HepG2 (cell line): ENCODE data around the gene AMN.

Experiments
- AKAP8 ChIP-seq: sonication (generic); formaldehyde crosslinking; IDR thresholded peaks from 2 replicates; pipeline ENCODE4 v1.5.1; 2020; ENCODE audit warnings: mild to moderate bottlenecking, missing genetic modification reagents
- EZH2 ChIP-seq: conservative IDR thresholded peaks from 2 replicates; pipeline ENCODE4 v1.6.1; 2012; ENCODE audit warnings: mild to moderate bottlenecking, low read depth, low read length, moderate library complexity
- NBN ChIP-seq: fragments of 450-650 bp; conservative IDR thresholded peaks from 2 replicates; pipeline ENCODE4 v1.6.1; 2017
- POLR2AphosphoS2 ChIP-seq: IDR thresholded peaks from 2 replicates; pipeline ENCODE4 v1.6.1; 2011; ENCODE audit warnings: low read depth, low read length, improper control_type of control experiment
- SMC3 ChIP-seq: IDR thresholded peaks from 2 replicates; pipeline ENCODE4 v1.6.1; 2011; ENCODE audit warnings: low read length, improper control_type of control experiment
- SUZ12 ChIP-seq: fragments of 150-350 bp; IDR thresholded peaks from 2 replicates; pipeline ENCODE4 v1.6.1; 2014; ENCODE audit warnings: low read depth, low read length
- ZNF605 ChIP-seq: sonication (generic); formaldehyde crosslinking; IDR thresholded peaks from 2 replicates; pipeline ENCODE4 v1.8.0; 2022; ENCODE audit warnings: mild to moderate bottlenecking, missing genetic modification reagents
- ZNF788 ChIP-seq: sonication (generic); formaldehyde crosslinking; IDR thresholded peaks from 2 replicates; pipeline ENCODE4 v1.5.0; 2020; ENCODE audit warnings: mild to moderate bottlenecking, missing genetic modification reagents, borderline replicate concordance
- TF ChIP-seq, protein P1 (sequence below): sonication (generic); formaldehyde crosslinking; IDR thresholded peaks from 2 replicates; pipeline ENCODE4 v1.9.0; 2021; ENCODE audit warnings: missing genetic modification reagents, borderline replicate concordance
- TF ChIP-seq, protein P2 (sequence below): sonication (generic); formaldehyde crosslinking; IDR thresholded peaks from 2 replicates; pipeline ENCODE4 v1.5.0; 2020; ENCODE audit warnings: mild to moderate bottlenecking, missing genetic modification reagents, moderate library complexity
- TF ChIP-seq, protein P3 (sequence below): sonication (generic); formaldehyde crosslinking; IDR thresholded peaks from one replicate; pipeline ENCODE4 v1.5.1; 2020; ENCODE audit warnings: mild to moderate bottlenecking, missing genetic modification reagents; ENCODE audit errors: not compliant biosample characterization
- TF ChIP-seq, protein P4 (sequence below): sonication (generic); formaldehyde crosslinking; conservative IDR thresholded peaks from 2 replicates; pipeline ENCODE4 v1.5.0; 2020; ENCODE audit warnings: missing genetic modification reagents

DNA sequence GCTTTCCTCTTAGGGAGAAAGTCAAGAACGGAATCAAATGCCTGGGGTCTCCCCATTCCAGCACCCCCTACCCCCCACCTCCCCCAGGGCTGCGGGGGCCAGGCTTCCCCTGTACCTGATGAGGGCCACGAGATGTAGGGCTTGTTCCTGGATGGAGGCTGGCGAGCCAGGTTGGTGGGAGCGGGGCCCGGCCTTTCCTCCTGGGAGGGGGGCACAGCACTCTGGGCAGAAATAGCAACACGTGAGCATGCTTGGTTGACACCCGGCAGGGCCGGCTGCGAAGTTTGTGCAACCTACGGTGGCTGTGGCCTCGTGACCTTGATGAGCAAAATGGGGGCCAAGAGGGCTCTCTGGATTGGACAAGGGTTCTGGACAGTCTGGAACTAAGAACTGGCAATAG is 15.7 kb downstream of the AMN start:
- no peak for TF ChIP-seq SUZ12
- no peak for TF ChIP-seq NBN
- no peak for TF ChIP-seq EZH2
- TF ChIP-seq AKAP8 (CRISPR knock-in tag) = no peak
- no peak for TF ChIP-seq POLR2AphosphoS2
- TF ChIP-seq, protein P1, sequence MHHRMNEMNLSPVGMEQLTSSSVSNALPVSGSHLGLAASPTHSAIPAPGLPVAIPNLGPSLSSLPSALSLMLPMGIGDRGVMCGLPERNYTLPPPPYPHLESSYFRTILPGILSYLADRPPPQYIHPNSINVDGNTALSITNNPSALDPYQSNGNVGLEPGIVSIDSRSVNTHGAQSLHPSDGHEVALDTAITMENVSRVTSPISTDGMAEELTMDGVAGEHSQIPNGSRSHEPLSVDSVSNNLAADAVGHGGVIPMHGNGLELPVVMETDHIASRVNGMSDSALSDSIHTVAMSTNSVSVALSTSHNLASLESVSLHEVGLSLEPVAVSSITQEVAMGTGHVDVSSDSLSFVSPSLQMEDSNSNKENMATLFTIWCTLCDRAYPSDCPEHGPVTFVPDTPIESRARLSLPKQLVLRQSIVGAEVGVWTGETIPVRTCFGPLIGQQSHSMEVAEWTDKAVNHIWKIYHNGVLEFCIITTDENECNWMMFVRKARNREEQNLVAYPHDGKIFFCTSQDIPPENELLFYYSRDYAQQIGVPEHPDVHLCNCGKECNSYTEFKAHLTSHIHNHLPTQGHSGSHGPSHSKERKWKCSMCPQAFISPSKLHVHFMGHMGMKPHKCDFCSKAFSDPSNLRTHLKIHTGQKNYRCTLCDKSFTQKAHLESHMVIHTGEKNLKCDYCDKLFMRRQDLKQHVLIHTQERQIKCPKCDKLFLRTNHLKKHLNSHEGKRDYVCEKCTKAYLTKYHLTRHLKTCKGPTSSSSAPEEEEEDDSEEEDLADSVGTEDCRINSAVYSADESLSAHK (CRISPR knock-in tag) = no peak
- TF ChIP-seq, protein P2, sequence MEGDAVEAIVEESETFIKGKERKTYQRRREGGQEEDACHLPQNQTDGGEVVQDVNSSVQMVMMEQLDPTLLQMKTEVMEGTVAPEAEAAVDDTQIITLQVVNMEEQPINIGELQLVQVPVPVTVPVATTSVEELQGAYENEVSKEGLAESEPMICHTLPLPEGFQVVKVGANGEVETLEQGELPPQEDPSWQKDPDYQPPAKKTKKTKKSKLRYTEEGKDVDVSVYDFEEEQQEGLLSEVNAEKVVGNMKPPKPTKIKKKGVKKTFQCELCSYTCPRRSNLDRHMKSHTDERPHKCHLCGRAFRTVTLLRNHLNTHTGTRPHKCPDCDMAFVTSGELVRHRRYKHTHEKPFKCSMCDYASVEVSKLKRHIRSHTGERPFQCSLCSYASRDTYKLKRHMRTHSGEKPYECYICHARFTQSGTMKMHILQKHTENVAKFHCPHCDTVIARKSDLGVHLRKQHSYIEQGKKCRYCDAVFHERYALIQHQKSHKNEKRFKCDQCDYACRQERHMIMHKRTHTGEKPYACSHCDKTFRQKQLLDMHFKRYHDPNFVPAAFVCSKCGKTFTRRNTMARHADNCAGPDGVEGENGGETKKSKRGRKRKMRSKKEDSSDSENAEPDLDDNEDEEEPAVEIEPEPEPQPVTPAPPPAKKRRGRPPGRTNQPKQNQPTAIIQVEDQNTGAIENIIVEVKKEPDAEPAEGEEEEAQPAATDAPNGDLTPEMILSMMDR (CRISPR knock-in tag) = no peak
- TF ChIP-seq ZNF788 (CRISPR knock-in tag) = no peak
- no peak for TF ChIP-seq ZNF605 (CRISPR knock-in tag)
- no peak for TF ChIP-seq SMC3
- TF ChIP-seq, protein P3, sequence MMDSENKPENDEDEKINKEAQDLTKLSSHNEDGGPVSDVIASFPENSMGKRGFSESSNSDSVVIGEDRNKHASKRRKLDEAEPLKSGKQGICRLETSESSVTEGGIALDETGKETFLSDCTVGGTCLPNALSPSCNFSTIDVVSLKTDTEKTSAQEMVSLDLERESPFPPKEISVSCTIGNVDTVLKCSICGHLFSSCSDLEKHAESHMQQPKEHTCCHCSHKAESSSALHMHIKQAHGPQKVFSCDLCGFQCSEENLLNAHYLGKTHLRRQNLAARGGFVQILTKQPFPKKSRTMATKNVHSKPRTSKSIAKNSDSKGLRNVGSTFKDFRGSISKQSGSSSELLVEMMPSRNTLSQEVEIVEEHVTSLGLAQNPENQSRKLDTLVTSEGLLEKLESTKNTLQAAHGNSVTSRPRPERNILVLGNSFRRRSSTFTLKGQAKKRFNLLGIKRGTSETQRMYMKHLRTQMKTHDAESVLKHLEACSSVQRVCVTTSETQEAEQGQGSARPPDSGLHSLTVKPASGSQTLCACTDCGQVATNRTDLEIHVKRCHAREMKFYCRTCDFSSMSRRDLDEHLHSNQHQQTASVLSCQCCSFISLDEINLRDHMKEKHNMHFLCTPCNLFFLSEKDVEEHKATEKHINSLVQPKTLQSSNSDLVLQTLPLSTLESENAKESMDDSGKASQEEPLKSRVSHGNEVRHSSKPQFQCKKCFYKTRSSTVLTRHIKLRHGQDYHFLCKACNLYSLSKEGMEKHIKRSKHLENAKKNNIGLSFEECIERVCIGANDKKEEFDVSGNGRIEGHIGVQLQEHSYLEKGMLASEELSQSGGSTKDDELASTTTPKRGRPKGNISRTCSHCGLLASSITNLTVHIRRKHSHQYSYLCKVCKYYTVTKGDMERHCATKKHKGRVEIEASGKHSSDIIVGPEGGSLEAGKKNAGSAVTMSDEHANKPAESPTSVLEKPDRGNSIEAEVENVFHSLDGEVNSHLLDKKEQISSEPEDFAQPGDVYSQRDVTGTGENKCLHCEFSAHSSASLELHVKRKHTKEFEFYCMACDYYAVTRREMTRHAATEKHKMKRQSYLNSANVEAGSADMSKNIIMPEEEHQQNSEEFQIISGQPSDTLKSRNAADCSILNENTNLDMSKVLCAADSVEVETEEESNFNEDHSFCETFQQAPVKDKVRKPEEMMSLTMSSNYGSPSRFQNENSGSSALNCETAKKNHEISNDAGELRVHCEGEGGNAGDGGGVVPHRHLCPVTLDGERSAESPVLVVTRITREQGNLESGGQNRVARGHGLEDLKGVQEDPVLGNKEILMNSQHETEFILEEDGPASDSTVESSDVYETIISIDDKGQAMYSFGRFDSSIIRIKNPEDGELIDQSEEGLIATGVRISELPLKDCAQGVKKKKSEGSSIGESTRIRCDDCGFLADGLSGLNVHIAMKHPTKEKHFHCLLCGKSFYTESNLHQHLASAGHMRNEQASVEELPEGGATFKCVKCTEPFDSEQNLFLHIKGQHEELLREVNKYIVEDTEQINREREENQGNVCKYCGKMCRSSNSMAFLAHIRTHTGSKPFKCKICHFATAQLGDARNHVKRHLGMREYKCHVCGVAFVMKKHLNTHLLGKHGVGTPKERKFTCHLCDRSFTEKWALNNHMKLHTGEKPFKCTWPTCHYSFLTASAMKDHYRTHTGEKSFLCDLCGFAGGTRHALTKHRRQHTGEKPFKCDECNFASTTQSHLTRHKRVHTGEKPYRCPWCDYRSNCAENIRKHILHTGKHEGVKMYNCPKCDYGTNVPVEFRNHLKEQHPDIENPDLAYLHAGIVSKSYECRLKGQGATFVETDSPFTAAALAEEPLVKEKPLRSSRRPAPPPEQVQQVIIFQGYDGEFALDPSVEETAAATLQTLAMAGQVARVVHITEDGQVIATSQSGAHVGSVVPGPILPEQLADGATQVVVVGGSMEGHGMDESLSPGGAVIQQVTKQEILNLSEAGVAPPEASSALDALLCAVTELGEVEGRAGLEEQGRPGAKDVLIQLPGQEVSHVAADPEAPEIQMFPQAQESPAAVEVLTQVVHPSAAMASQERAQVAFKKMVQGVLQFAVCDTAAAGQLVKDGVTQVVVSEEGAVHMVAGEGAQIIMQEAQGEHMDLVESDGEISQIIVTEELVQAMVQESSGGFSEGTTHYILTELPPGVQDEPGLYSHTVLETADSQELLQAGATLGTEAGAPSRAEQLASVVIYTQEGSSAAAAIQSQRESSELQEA (CRISPR knock-in tag) = no peak
- TF ChIP-seq, protein P4, sequence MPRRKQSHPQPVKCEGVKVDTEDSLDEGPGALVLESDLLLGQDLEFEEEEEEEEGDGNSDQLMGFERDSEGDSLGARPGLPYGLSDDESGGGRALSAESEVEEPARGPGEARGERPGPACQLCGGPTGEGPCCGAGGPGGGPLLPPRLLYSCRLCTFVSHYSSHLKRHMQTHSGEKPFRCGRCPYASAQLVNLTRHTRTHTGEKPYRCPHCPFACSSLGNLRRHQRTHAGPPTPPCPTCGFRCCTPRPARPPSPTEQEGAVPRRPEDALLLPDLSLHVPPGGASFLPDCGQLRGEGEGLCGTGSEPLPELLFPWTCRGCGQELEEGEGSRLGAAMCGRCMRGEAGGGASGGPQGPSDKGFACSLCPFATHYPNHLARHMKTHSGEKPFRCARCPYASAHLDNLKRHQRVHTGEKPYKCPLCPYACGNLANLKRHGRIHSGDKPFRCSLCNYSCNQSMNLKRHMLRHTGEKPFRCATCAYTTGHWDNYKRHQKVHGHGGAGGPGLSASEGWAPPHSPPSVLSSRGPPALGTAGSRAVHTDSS (CRISPR knock-in tag) = no peak
